Hepatocyte (in vitro differentiated cells): Measurements from ENCODE around the gene SKAP2. TPM values are rescaled to one million over a fixed set of nuclear protein-coding genes. Genes with fewer than 3 reads are reported as not detected.

ENCODE experiments used
- DNase-seq: peaks from one replicate; pipeline ENCODE4 v3.0.0-alpha.2; 2016; ENCODE audit warnings: low spot score
- H2AFZ ChIP-seq: fragments of 200-600 bp; sonication (generic); 2 replicates; pipeline ENCODE4 v1.6.0; 2016; ENCODE audit warnings: antibody characterized with exemption, mild to moderate bottlenecking
- H3K27ac ChIP-seq: fragments of 200-600 bp; sonication (generic); 2 replicates; pipeline ENCODE4 v1.5.1; 2016; ENCODE audit warnings: mild to moderate bottlenecking
- H3K27me3 ChIP-seq: fragments of 200-600 bp; sonication (generic); 2 replicates; pipeline ENCODE4 v1.6.1; 2016
- H3K36me3 ChIP-seq: fragments of 200-600 bp; sonication (generic); replicated peaks from 2 replicates; pipeline ENCODE4 v1.5.1; 2016; ENCODE audit warnings: low read depth; ENCODE audit not compliant: insufficient read depth
- H3K4me1 ChIP-seq: fragments of 200-600 bp; sonication (generic); 2 replicates; pipeline ENCODE4 v1.5.1; 2016; ENCODE audit warnings: mild to moderate bottlenecking, moderate library complexity; ENCODE audit not compliant: insufficient read depth
- H3K4me2 ChIP-seq: fragments of 200-600 bp; sonication (generic); 2 replicates; pipeline ENCODE4 v1.6.0; 2016
- H3K4me3 ChIP-seq: fragments of 200-600 bp; sonication (generic); 2 replicates; pipeline ENCODE4 v1.5.1; 2016; ENCODE audit warnings: mild to moderate bottlenecking
- H3K79me2 ChIP-seq: fragments of 200-600 bp; sonication (generic); 2 replicates; pipeline ENCODE4 v1.6.0; 2017; ENCODE audit warnings: mild to moderate bottlenecking
- H3K9me2 ChIP-seq: fragments of 200-600 bp; sonication (generic); replicated peaks from 2 replicates; pipeline ENCODE4 v1.6.0; 2017; ENCODE audit warnings: mild to moderate bottlenecking; ENCODE audit not compliant: insufficient read depth
- H3K9me3 ChIP-seq: fragments of 200-600 bp; sonication (generic); 2 replicates; pipeline ENCODE4 v1.5.1; 2016; ENCODE audit warnings: low read depth, mild to moderate bottlenecking
- H4K20me1 ChIP-seq: fragments of 200-600 bp; sonication (generic); 2 replicates; pipeline ENCODE4 v1.6.0; 2016; ENCODE audit warnings: mild to moderate bottlenecking; ENCODE audit not compliant: insufficient read depth, poor library complexity, severe bottlenecking
- EZH2 ChIP-seq: fragments of 200-600 bp; sonication (generic); IDR thresholded peaks from 2 replicates; pipeline ENCODE4 v1.6.1; 2016; ENCODE audit warnings: antibody characterized with exemption, mild to moderate bottlenecking, borderline replicate concordance
- EZH2phosphoT487 ChIP-seq: fragments of 200-600 bp; sonication (generic); IDR thresholded peaks from one replicate; pipeline ENCODE4 v1.6.1; 2018; ENCODE audit warnings: antibody characterized with exemption, mild to moderate bottlenecking, low read depth, moderate library complexity; ENCODE audit not compliant: unreplicated experiment, severe bottlenecking
- WGBS: methylation state at CpG from one replicate; pipeline ENCODE4 v1.1.6; 2016; ENCODE audit warnings: low lambda C conversion rate; ENCODE audit errors: missing lambda C conversion rate; 5-methylcytosine and 5-hydroxymethylcytosine counted together
- polyA plus RNA-seq: library from polyadenylated mRNA; unstranded; fragments of >200 nt; fragmentation: Nextera tagmentation; extraction: Ambion mirVana; gene quantifications from 2 replicates; pipeline ENCODE4 v1.2.1, GENCODE V29; 2016
- total RNA-seq: library from RNA; depleted of rRNA; stranded (reverse); fragments of >200 nt; gene quantifications from 2 replicates; pipeline ENCODE4 v1.2.3, GENCODE V29; 2014
- TF ChIP-seq, protein P1 (sequence below): fragments of 200-600 bp; sonication (generic); IDR thresholded peaks from 2 replicates; pipeline ENCODE4 v1.5.1; 2016; ENCODE audit warnings: antibody characterized with exemption, mild to moderate bottlenecking; ENCODE audit not compliant: poor library complexity

The SKAP2 gene
- total and polyA plus RNA-seq, 2 experiments from 2014 or later = 8.4 to 13.5 TPM

DNA sequence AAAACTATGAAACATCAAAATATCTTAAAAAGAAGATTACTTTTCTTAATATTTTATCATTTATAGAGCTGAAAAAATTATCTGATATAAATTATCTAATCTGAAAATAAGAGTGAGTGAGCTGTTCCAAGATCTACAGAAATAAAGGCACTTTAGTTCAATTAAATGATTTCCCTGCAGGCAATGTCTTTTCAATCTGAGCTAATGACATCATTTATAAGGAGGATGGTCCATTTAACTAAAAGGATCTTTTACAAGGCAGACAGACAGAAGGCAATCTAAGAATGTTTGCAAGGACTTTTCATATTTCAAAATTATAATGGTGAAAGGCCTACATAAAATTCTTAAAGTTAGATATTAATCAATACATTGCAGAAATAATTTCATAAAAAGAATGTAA lies 71.8 kb downstream of the SKAP2 start:
- TF ChIP-seq EZH2 = no peak
- TF ChIP-seq EZH2phosphoT487 = no peak
- TF ChIP-seq, protein P1, sequence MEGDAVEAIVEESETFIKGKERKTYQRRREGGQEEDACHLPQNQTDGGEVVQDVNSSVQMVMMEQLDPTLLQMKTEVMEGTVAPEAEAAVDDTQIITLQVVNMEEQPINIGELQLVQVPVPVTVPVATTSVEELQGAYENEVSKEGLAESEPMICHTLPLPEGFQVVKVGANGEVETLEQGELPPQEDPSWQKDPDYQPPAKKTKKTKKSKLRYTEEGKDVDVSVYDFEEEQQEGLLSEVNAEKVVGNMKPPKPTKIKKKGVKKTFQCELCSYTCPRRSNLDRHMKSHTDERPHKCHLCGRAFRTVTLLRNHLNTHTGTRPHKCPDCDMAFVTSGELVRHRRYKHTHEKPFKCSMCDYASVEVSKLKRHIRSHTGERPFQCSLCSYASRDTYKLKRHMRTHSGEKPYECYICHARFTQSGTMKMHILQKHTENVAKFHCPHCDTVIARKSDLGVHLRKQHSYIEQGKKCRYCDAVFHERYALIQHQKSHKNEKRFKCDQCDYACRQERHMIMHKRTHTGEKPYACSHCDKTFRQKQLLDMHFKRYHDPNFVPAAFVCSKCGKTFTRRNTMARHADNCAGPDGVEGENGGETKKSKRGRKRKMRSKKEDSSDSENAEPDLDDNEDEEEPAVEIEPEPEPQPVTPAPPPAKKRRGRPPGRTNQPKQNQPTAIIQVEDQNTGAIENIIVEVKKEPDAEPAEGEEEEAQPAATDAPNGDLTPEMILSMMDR = no peak
- no peaks in the 10 kb centered on the region for H3K9me3 ChIP-seq

DNA sequence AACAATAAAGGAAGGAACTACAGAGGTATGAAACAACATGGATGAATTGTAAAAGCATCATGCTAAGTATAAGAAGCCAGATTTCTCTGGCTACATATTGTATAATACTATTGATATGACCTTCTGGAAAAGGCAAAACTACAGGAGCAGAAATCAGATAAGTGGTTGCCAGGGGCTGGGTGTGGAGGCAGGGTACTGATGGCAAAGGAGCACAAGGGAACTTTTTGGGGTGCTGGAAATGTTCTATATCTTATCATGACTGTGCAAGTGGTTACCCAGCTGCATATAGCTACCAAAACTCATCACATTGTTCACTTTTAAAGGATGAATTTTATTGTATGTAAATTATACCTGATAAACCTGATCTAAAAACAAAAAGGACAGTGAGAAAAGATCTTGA lies 72.4 kb downstream of the SKAP2 start:
- no peaks in the 10 kb centered on the region for H3K9me2 ChIP-seq
- no peaks in the 10 kb centered on the region for H4K20me1 ChIP-seq

More for the DNA sequence above, 71.8 kb downstream of the SKAP2 start:
- Histone ChIP-seq H3K4me2 (no peak overlapping the region), H3K4me1 (no peaks in the 10 kb centered on the region), H3K36me3 (no peaks in the 10 kb centered on the region), H3K9me2 (no peaks in the 10 kb centered on the region), H3K4me3 (no peak overlapping the region), H2AFZ (no peak overlapping the region), H3K27ac (no peak overlapping the region), H3K79me2 (no peaks in the 10 kb centered on the region), H4K20me1 (no peaks in the 10 kb centered on the region), H3K27me3 (no peaks in the 10 kb centered on the region)
- no peak for DNase-seq

DNA sequence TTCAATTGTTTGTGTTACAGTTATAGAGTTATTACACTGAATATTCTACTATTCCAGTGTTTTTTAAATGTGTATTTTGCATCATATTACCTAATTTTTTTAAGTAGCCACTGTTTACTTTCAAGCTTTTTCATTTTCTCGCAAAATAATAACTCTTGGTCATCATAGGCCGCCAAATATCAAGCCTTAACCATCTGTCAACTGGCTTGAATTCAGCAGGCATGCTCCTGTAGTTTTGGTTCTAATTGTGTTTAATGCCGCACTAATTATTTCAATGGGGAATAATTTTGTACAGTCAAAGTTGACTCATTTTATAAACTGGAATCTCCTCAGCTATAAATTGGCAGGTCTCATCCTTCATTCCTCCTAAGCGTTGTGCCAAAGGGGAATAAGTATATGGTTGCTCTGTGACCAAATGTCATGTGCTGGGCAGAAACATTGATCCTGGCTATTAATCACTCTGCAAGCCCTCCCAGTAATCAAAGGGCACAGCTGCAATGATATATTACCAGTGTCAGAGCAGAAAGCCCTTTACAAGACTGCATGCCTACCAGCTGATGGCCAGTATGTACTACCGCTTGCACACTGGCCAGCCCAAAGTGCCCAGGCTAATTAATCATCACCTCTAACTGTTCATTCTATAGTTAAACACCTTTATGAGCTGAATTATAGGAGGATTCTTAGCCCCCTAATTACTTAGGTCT lies 74.8 kb downstream of the SKAP2 start:
- Histone ChIP-seq H3K27ac (no peak overlapping the region), H3K79me2 (no peaks in the 10 kb centered on the region), H3K27me3 (no peaks in the 10 kb centered on the region), H3K4me1 (no peaks in the 10 kb centered on the region), H2AFZ (no peak overlapping the region), H3K4me3 (no peak overlapping the region), H4K20me1 (no peaks in the 10 kb centered on the region), H3K9me3 (no peaks in the 10 kb centered on the region), H3K4me2 (no peak overlapping the region), H3K36me3 (no peaks in the 10 kb centered on the region), H3K9me2 (no peaks in the 10 kb centered on the region)
- TF ChIP-seq EZH2phosphoT487 (no peak), EZH2 (no peak)
- TF ChIP-seq, protein P1 = no peak
- 92% methylated on average over 5 of the region's 5 CpGs for WGBS
- no peak for DNase-seq

More for the DNA sequence above, 72.4 kb downstream of the SKAP2 start:
- H3K27ac ChIP-seq = no peak overlapping the region
- H3K9me3 ChIP-seq = no peaks in the 10 kb centered on the region
- no peaks in the 10 kb centered on the region for H3K4me1 ChIP-seq
- H3K4me2 ChIP-seq = no peak overlapping the region
- no peak for DNase-seq
- no peaks in the 10 kb centered on the region for H3K27me3 ChIP-seq
- no peak overlapping the region for H2AFZ ChIP-seq
- H3K79me2 ChIP-seq = no peaks in the 10 kb centered on the region
- TF ChIP-seq EZH2phosphoT487 = no peak
- TF ChIP-seq, protein P1 = no peak
- no peak for TF ChIP-seq EZH2
- H3K36me3 ChIP-seq = no peaks in the 10 kb centered on the region
- H3K4me3 ChIP-seq = no peak overlapping the region

DNA sequence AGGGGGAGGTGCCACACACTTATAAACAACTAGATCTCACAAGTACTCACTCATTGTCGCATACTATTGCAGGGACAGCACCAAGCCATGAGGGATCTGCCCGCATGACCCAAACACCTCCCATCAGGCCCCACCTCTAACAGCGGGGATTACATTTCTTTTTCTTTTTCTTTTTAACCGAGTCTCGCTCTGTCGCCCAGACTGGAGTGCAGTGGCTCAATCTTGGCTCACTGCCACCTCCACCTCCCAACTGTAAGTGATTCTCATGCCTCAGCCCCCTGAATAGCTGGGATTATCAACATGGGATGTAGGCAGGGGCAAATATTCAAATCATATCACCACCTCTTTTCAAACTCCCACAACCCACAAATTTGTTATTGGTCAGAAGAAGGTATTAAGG lies 76.7 kb downstream of the SKAP2 start:
- DNase-seq = no peak
- 82% methylated on average over 6 of the region's 6 CpGs for WGBS

More for the DNA sequence above, 76.7 kb downstream of the SKAP2 start:
- H3K4me1 ChIP-seq = no peaks in the 10 kb centered on the region
- H3K27ac ChIP-seq = no peak overlapping the region
- H3K9me3 ChIP-seq = no peaks in the 10 kb centered on the region
- H2AFZ ChIP-seq = no peak overlapping the region
- TF ChIP-seq, protein P1 = no peak
- TF ChIP-seq EZH2 = no peak
- no peak for TF ChIP-seq EZH2phosphoT487
- no peak overlapping the region for H3K4me2 ChIP-seq
- H4K20me1 ChIP-seq = no peaks in the 10 kb centered on the region
- no peaks in the 10 kb centered on the region for H3K27me3 ChIP-seq
- H3K4me3 ChIP-seq = no peak overlapping the region
- H3K36me3 ChIP-seq = no peaks in the 10 kb centered on the region
- H3K9me2 ChIP-seq = no peaks in the 10 kb centered on the region
- no peaks in the 10 kb centered on the region for H3K79me2 ChIP-seq
